ENCODE measurements around the gene DERL3. TPM values are rescaled to one million over a fixed set of nuclear protein-coding genes. Genes with fewer than 3 reads are reported as not detected.

Gene DERL3
- total and polyA plus RNA-seq, 2 of the 13 experiments (the other 11 are each of a cell fraction or from before 2014, with no cell fraction given) = not detected

DNA sequence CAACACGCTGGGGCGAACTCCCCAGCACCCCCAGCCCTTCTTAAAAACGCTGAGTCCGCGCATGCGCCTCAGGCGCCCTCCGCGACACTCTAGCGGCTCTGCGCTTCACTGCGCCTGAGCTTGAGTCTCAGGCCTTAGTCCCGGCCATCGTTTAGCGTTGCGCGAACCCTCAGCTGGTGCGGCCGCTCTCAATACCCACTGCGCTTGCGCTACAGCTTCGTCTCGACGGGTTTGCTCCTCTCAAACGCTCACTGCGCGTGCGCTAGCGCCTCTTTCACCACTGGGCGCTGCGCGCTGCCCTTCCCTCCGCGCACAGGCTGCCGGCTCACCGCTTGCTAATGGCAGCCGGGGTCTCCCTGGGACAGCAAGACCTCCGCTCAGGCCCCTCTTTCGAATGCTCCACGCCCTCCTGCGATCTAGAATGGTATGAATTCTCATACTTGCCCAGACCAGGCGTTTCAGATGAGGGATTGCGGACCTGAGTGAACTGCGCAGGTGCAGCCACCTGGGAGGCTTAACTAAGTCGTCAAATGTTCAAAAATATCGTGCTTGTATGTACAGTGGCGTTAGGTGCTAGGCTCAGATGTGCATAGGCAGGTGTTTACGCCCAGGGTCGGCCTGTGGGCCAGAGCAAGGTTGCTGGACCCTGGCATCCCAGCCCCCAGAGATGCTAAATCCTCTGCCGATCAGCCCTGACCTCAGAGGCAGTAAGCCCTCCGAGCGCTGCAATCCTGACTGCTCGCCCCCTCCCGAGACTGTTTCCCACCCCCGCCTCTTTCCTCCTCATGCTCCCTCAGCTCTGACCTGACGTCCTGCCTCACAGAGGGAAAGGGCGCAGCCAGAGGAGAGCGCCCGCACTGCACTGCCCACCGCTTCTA, 19.0 kb upstream of the DERL3 start, which contains the start of gene SLC2A11 (continued):
- TF ChIP-seq, protein P1, sequence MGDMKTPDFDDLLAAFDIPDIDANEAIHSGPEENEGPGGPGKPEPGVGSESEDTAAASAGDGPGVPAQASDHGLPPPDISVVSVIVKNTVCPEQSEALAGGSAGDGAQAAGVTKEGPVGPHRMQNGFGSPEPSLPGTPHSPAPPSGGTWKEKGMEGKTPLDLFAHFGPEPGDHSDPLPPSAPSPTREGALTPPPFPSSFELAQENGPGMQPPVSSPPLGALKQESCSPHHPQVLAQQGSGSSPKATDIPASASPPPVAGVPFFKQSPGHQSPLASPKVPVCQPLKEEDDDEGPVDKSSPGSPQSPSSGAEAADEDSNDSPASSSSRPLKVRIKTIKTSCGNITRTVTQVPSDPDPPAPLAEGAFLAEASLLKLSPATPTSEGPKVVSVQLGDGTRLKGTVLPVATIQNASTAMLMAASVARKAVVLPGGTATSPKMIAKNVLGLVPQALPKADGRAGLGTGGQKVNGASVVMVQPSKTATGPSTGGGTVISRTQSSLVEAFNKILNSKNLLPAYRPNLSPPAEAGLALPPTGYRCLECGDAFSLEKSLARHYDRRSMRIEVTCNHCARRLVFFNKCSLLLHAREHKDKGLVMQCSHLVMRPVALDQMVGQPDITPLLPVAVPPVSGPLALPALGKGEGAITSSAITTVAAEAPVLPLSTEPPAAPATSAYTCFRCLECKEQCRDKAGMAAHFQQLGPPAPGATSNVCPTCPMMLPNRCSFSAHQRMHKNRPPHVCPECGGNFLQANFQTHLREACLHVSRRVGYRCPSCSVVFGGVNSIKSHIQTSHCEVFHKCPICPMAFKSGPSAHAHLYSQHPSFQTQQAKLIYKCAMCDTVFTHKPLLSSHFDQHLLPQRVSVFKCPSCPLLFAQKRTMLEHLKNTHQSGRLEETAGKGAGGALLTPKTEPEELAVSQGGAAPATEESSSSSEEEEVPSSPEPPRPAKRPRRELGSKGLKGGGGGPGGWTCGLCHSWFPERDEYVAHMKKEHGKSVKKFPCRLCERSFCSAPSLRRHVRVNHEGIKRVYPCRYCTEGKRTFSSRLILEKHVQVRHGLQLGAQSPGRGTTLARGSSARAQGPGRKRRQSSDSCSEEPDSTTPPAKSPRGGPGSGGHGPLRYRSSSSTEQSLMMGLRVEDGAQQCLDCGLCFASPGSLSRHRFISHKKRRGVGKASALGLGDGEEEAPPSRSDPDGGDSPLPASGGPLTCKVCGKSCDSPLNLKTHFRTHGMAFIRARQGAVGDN (CRISPR knock-in tag; IDR thresholded peaks at IDR 0.05) = peak; percentile 94
- TF ChIP-seq, protein P2, sequence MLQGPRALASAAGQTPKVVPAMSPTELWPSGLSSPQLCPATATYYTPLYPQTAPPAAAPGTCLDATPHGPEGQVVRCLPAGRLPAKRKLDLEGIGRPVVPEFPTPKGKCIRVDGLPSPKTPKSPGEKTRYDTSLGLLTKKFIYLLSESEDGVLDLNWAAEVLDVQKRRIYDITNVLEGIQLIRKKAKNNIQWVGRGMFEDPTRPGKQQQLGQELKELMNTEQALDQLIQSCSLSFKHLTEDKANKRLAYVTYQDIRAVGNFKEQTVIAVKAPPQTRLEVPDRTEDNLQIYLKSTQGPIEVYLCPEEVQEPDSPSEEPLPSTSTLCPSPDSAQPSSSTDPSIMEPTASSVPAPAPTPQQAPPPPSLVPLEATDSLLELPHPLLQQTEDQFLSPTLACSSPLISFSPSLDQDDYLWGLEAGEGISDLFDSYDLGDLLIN (CRISPR knock-in tag; IDR thresholded peaks at IDR 0.05; ENCODE audit: borderline replicate concordance) = no peak
- TF ChIP-seq FOXO1 (CRISPR knock-in tag; IDR thresholded peaks at IDR 0.05) = 0 out of 2 replicates have a peak, but pooled peaks have one; percentile 12
- peak; percentile 34 for TF ChIP-seq TEAD3 (CRISPR knock-in tag; optimal IDR thresholded peaks at IDR 0.05; ENCODE audit: borderline replicate concordance)
- TF ChIP-seq, protein P3, sequence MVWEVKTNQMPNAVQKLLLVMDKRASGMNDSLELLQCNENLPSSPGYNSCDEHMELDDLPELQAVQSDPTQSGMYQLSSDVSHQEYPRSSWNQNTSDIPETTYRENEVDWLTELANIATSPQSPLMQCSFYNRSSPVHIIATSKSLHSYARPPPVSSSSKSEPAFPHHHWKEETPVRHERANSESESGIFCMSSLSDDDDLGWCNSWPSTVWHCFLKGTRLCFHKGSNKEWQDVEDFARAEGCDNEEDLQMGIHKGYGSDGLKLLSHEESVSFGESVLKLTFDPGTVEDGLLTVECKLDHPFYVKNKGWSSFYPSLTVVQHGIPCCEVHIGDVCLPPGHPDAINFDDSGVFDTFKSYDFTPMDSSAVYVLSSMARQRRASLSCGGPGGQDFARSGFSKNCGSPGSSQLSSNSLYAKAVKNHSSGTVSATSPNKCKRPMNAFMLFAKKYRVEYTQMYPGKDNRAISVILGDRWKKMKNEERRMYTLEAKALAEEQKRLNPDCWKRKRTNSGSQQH (CRISPR knock-in tag; IDR thresholded peaks at IDR 0.05; ENCODE audit: low read depth) = no peak
- no peak for TF ChIP-seq RFX1 (IDR thresholded peaks at IDR 0.05)
- TF ChIP-seq, protein P4, sequence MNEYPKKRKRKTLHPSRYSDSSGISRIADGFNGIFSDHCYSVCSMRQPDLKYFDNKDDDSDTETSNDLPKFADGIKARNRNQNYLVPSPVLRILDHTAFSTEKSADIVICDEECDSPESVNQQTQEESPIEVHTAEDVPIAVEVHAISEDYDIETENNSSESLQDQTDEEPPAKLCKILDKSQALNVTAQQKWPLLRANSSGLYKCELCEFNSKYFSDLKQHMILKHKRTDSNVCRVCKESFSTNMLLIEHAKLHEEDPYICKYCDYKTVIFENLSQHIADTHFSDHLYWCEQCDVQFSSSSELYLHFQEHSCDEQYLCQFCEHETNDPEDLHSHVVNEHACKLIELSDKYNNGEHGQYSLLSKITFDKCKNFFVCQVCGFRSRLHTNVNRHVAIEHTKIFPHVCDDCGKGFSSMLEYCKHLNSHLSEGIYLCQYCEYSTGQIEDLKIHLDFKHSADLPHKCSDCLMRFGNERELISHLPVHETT (CRISPR knock-in tag; conservative IDR thresholded peaks at IDR 0.05) = 0 out of 2 replicates have a peak, but pooled peaks have one; percentile 32
- no peak for TF ChIP-seq ATF7 (IDR thresholded peaks at IDR 0.05)
- no peak for TF ChIP-seq ATF7 (CRISPR knock-in tag; IDR thresholded peaks at IDR 0.05)
- TF ChIP-seq TBX3 (IDR thresholded peaks at IDR 0.05; ENCODE audit: borderline replicate concordance) = no peak
- no peak for TF ChIP-seq CCDC6 (CRISPR knock-in tag; IDR thresholded peaks at IDR 0.05)
- no peak for TF ChIP-seq ZBTB3 (CRISPR knock-in tag; IDR thresholded peaks at IDR 0.05; ENCODE audit: borderline replicate concordance, low read depth)
- no peak for TF ChIP-seq ZNF773 (CRISPR knock-in tag; IDR thresholded peaks at IDR 0.05; ENCODE audit: borderline replicate concordance)
- TF ChIP-seq STAG1 (CRISPR knock-in tag; IDR thresholded peaks at IDR 0.05) = 0 out of 2 replicates have a peak, but pooled peaks have one; percentile 4
- no peak for TF ChIP-seq ZNF556 (CRISPR knock-in tag; IDR thresholded peaks at IDR 0.05; ENCODE audit: borderline replicate concordance)
- TF ChIP-seq, protein P5, sequence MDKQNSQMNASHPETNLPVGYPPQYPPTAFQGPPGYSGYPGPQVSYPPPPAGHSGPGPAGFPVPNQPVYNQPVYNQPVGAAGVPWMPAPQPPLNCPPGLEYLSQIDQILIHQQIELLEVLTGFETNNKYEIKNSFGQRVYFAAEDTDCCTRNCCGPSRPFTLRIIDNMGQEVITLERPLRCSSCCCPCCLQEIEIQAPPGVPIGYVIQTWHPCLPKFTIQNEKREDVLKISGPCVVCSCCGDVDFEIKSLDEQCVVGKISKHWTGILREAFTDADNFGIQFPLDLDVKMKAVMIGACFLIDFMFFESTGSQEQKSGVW (CRISPR knock-in tag; IDR thresholded peaks at IDR 0.05; ENCODE audit: borderline replicate concordance) = no peak
- TF ChIP-seq RBM22 (optimal IDR thresholded peaks at IDR 0.05; ENCODE audit: low read length) = no peak
- 0 out of 2 replicates have a peak, but pooled peaks have one; percentile 26 for TF ChIP-seq KLF12 (CRISPR knock-in tag; IDR thresholded peaks at IDR 0.05; ENCODE audit: borderline replicate concordance)
- TF ChIP-seq, protein P6, sequence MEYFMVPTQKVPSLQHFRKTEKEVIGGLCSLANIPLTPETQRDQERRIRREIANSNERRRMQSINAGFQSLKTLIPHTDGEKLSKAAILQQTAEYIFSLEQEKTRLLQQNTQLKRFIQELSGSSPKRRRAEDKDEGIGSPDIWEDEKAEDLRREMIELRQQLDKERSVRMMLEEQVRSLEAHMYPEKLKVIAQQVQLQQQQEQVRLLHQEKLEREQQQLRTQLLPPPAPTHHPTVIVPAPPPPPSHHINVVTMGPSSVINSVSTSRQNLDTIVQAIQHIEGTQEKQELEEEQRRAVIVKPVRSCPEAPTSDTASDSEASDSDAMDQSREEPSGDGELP (IDR thresholded peaks at IDR 0.05; ENCODE audit: borderline replicate concordance, low read depth) = peak; percentile 89; the same call in 1 of the 2 replicates
